WTC11 (cell line): Measurements from ENCODE around the gene TMEM271. TPM values are rescaled to one million over a fixed set of nuclear protein-coding genes. Genes with fewer than 3 reads are reported as not detected.
A peak's percentile ranks its signal among the peaks of the same experiment; 100 is the strongest.

Experiments used
- ATAC-seq: fragments of 200-7000 bp; cut with Tn5 transposase; 2 replicates; pipeline ENCODE4 v1.10.0; 2021; ENCODE audit warnings: mild to moderate bottlenecking, moderate library complexity
- CTCF ChIA-PET: fragments of 300-600 bp; sonication (Branson Sonifier 250); formaldehyde crosslinking; loops from one replicate; lab custom pipeline; 2021; ENCODE audit warnings: antibody characterized with exemption; lab: Charles Lee
- POLR2A ChIA-PET: fragments of 350-600 bp; sonication (Branson Sonifier 250); formaldehyde crosslinking; loops from one replicate; lab custom pipeline; 2021; ENCODE audit warnings: antibody characterized with exemption; lab: Charles Lee
- DNase-seq: peaks from one replicate; pipeline ENCODE4 v3.0.0; 2021; ENCODE audit warnings: low spot score
- H3K27ac Mint-ChIP-seq: 2 replicates; pipeline ENCODE4 v1.8.0; 2021; ENCODE audit warnings: mixed read lengths
- H3K27me3 Mint-ChIP-seq: 2 replicates; pipeline ENCODE4 v1.8.0; 2021; ENCODE audit warnings: low read depth, mild to moderate bottlenecking, moderate library complexity, mixed read lengths
- H3K36me3 Mint-ChIP-seq: 2 replicates; pipeline ENCODE4 v1.8.0; 2021; ENCODE audit warnings: mixed read lengths
- H3K4me1 Mint-ChIP-seq: 2 replicates; pipeline ENCODE4 v1.8.0; 2022; ENCODE audit warnings: mixed read lengths
- H3K4me3 Mint-ChIP-seq: 2 replicates; pipeline ENCODE4 v1.8.0; 2021; ENCODE audit warnings: mild to moderate bottlenecking, moderate library complexity, mixed read lengths
- H3K9me3 Mint-ChIP-seq: 2 replicates; pipeline ENCODE4 v1.8.0; 2021; ENCODE audit warnings: mixed read lengths
- CBFB ChIP-seq: sonication (generic); formaldehyde crosslinking; IDR thresholded peaks from 2 replicates; pipeline ENCODE4 v1.8.1; 2022; ENCODE audit warnings: mild to moderate bottlenecking, low read depth, missing genetic modification reagents
- CREB1 ChIP-seq: sonication (generic); formaldehyde crosslinking; IDR thresholded peaks from 2 replicates; pipeline ENCODE4 v1.8.0; 2023; ENCODE audit warnings: mild to moderate bottlenecking, missing genetic modification reagents
- ESRRA ChIP-seq: sonication (generic); formaldehyde crosslinking; IDR thresholded peaks from 2 replicates; pipeline ENCODE4 v1.8.1; 2022; ENCODE audit warnings: mild to moderate bottlenecking, missing genetic modification reagents, borderline replicate concordance
- GABPB1 ChIP-seq: sonication (generic); formaldehyde crosslinking; IDR thresholded peaks from 2 replicates; pipeline ENCODE4 v1.8.1; 2023; ENCODE audit warnings: mild to moderate bottlenecking, missing genetic modification reagents
- GRHL2 ChIP-seq: fragments of 250-450 bp; sonication (Bioruptor Pico); IDR thresholded peaks from 2 replicates; pipeline ENCODE4 v1.8.0; 2022; ENCODE audit warnings: mild to moderate bottlenecking, moderate library complexity; ENCODE audit not compliant: insufficient replicate concordance, severe bottlenecking
- GTF2I ChIP-seq: fragments of 250-450 bp; sonication (Bioruptor Pico); conservative IDR thresholded peaks from 2 replicates; pipeline ENCODE4 v1.4.0; 2021; ENCODE audit warnings: mild to moderate bottlenecking
- HMGA2 ChIP-seq: fragments of 250-450 bp; sonication (Bioruptor Pico); IDR thresholded peaks from 2 replicates; pipeline ENCODE4 v1.4.0; 2021; ENCODE audit warnings: mild to moderate bottlenecking, moderate library complexity
- JUN ChIP-seq: sonication (generic); formaldehyde crosslinking; IDR thresholded peaks from 2 replicates; pipeline ENCODE4 v1.8.0; 2023; ENCODE audit warnings: mild to moderate bottlenecking, missing genetic modification reagents
- NR1H2 ChIP-seq: sonication (generic); formaldehyde crosslinking; IDR thresholded peaks from 2 replicates; pipeline ENCODE4 v1.9.0; 2021; ENCODE audit warnings: mild to moderate bottlenecking, moderate library complexity, missing genetic modification reagents
- PRRX2 ChIP-seq: fragments of 250-450 bp; sonication (Bioruptor Pico); IDR thresholded peaks from 2 replicates; pipeline ENCODE4 v1.8.0; 2021; ENCODE audit warnings: mild to moderate bottlenecking
- RORB ChIP-seq: fragments of 250-450 bp; sonication (Bioruptor Pico); IDR thresholded peaks from 2 replicates; pipeline ENCODE4 v1.9.0; 2021; ENCODE audit warnings: mild to moderate bottlenecking
- TEAD4 ChIP-seq: sonication (generic); formaldehyde crosslinking; IDR thresholded peaks from 2 replicates; pipeline ENCODE4 v1.8.0; 2022; ENCODE audit warnings: mild to moderate bottlenecking, missing genetic modification reagents
- ZNF121 ChIP-seq: sonication (generic); formaldehyde crosslinking; IDR thresholded peaks from 2 replicates; pipeline ENCODE4 v1.8.0; 2023; ENCODE audit warnings: missing genetic modification reagents
- ZNF232 ChIP-seq: sonication (generic); formaldehyde crosslinking; IDR thresholded peaks from 2 replicates; pipeline ENCODE4 v1.8.0; 2022; ENCODE audit warnings: mild to moderate bottlenecking, missing genetic modification reagents
- ZNF317 ChIP-seq: sonication (generic); formaldehyde crosslinking; IDR thresholded peaks from 2 replicates; pipeline ENCODE4 v1.8.1; 2023; ENCODE audit warnings: low read depth, mild to moderate bottlenecking, moderate library complexity, missing genetic modification reagents, borderline replicate concordance
- ZNF396 ChIP-seq: fragments of 250-450 bp; sonication (Bioruptor Pico); IDR thresholded peaks from 2 replicates; pipeline ENCODE4 v1.8.0; 2021; ENCODE audit warnings: mild to moderate bottlenecking, moderate library complexity, borderline replicate concordance
- ZNF416 ChIP-seq: fragments of 250-450 bp; sonication (Bioruptor Pico); IDR thresholded peaks from 2 replicates; pipeline ENCODE4 v1.9.0; 2021; ENCODE audit warnings: mild to moderate bottlenecking, inconsistent platforms
- total RNA-seq: library from RNA; stranded (reverse); gene quantifications from 3 replicates; pipeline ENCODE4 v1.2.3, GENCODE V29; 2021
- TF ChIP-seq, protein P1 (sequence below): sonication (generic); formaldehyde crosslinking; IDR thresholded peaks from 2 replicates; pipeline ENCODE4 v1.8.1; 2023; ENCODE audit warnings: mild to moderate bottlenecking, missing genetic modification reagents, moderate library complexity
- TF ChIP-seq, protein P2 (sequence below): sonication (generic); formaldehyde crosslinking; IDR thresholded peaks from 2 replicates; pipeline ENCODE4 v1.8.0; 2022; ENCODE audit warnings: mild to moderate bottlenecking, missing genetic modification reagents
- TF ChIP-seq, protein P3 (sequence below): fragments of 250-450 bp; sonication (Bioruptor Pico); IDR thresholded peaks from 2 replicates; pipeline ENCODE4 v1.9.0; 2021; ENCODE audit warnings: moderate library complexity, mild to moderate bottlenecking, inconsistent platforms, borderline replicate concordance
- TF ChIP-seq, protein P4 (sequence below): sonication (generic); formaldehyde crosslinking; IDR thresholded peaks from 2 replicates; pipeline ENCODE4 v1.8.0; 2022; ENCODE audit warnings: mild to moderate bottlenecking, missing genetic modification reagents
- TF ChIP-seq, protein P5 (sequence below): fragments of 250-450 bp; sonication (Bioruptor Pico); IDR thresholded peaks from 2 replicates; pipeline ENCODE4 v1.9.0; 2021; ENCODE audit warnings: mild to moderate bottlenecking
- TF ChIP-seq, protein P6 (sequence below): sonication (generic); formaldehyde crosslinking; conservative IDR thresholded peaks from 2 replicates; pipeline ENCODE4 v1.8.1; 2022; ENCODE audit warnings: mild to moderate bottlenecking, missing genetic modification reagents

The TMEM271 gene
- total RNA-seq, 1 experiment from 2014 or later, result 0.31 TPM

DNA sequence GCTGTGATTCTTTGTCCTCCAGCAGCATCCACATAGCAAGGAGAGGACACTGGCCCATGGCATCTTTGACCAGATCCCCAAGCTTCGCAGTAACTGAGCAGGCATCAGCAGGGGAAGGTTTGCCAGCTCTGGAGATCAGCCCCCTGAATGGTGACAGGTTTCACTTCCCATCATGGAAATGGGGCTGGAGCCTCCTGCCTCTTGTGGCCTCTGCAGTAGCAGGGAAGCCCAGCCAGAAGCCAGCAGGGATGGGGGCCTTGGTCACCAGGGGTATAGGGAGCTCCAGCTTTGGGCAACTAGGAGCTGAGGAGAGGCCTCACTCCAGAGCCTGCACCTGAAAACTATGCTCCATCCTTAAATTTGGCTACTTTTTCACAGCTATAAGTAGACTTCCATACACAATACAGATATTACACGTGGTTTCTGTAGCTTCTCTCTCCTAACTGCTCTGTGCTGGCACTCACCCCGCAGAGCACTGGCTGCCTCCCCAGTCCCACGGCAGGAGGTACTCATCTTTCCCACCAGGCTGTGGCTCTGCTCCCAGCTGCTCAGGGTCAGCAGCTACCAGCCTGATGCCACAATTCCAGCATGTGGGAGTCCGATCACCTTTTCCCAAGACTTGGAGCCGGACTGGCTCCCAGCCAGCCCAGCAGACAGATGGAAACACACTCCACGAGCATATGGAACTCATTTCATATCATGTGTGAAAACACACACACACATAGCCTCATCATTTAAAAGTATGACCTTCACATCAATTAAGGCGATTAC lies 2.8 kb downstream of the TMEM271 start:
- ChIA-PET POLR2A (interaction anchor here (1.0 kb wide), 1 partner anchor 14 kb away, joined by 3 read pairs; no protein-coding TSS in a partner anchor), CTCF (interaction anchor here (1.1 kb wide), 1 partner anchor 30 kb away, joined by 4 read pairs; no protein-coding TSS in a partner anchor)
- Mint-ChIP-seq H3K36me3 (no peaks in the 10 kb centered on the region), H3K4me1 (peaks cover 13% of the 10 kb centered on the region), H3K9me3 (no peaks in the 10 kb centered on the region)
- ATAC-seq (no peak), DNase-seq (no peak)
- TF ChIP-seq NR1H2 (CRISPR knock-in tag), result no peak
- no peak for TF ChIP-seq TEAD4 (CRISPR knock-in tag)
- TF ChIP-seq CBFB (CRISPR knock-in tag), result no peak
- no peak for TF ChIP-seq ZNF416 (CRISPR knock-in tag)
- TF ChIP-seq GTF2I (CRISPR knock-in tag), result no peak
- TF ChIP-seq, protein P1, sequence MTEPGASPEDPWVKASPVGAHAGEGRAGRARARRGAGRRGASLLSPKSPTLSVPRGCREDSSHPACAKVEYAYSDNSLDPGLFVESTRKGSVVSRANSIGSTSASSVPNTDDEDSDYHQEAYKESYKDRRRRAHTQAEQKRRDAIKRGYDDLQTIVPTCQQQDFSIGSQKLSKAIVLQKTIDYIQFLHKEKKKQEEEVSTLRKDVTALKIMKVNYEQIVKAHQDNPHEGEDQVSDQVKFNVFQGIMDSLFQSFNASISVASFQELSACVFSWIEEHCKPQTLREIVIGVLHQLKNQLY (CRISPR knock-in tag), result no peak
- TF ChIP-seq ZNF232 (CRISPR knock-in tag), result no peak
- no peak for TF ChIP-seq RORB (CRISPR knock-in tag)
- no peak for TF ChIP-seq CREB1 (CRISPR knock-in tag)
- TF ChIP-seq ZNF396 (CRISPR knock-in tag), result no peak
- no peak for TF ChIP-seq ESRRA (CRISPR knock-in tag)
- TF ChIP-seq, all 79 proteins: peak for 0
- no peak overlapping the region for H3K27ac Mint-ChIP-seq
- H3K27me3 Mint-ChIP-seq, result peaks cover 69% of the 10 kb centered on the region
- H3K4me3 Mint-ChIP-seq, result peak overlapping the region; percentile 67

DNA sequence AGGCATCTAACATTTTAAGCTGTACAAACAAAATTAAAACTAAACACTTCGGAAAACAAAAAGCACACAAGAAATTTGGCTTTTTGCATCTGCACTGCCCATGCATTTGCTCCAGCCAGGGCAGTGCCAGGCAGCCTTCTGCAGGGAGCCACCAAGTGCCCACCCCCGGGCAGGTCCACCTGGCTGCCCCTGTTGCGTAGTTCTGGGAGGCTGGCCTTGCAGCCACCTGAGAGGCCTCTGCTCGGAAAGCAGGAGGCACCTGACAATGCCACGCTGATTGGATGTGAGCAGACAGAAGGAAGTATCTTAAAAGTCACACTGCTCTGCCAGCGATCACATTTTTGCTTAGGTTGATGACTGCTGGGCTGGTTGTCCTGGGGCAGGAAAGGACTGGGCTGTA lies 3.5 kb downstream of the TMEM271 start:
- Mint-ChIP-seq H3K9me3 (no peaks in the 10 kb centered on the region), H3K36me3 (no peaks in the 10 kb centered on the region), H3K4me3 (no peak overlapping the region), H3K4me1 (peaks cover 7% of the 10 kb centered on the region), H3K27me3 (peaks cover 62% of the 10 kb centered on the region), H3K27ac (no peak overlapping the region)
- ChIA-PET CTCF (interaction anchor here (1.1 kb wide), 1 partner anchor 30 kb away, joined by 4 read pairs; no protein-coding TSS in a partner anchor), POLR2A (interaction anchor here (1.0 kb wide), 1 partner anchor 15 kb away, joined by 3 read pairs; no protein-coding TSS in a partner anchor)
- TF ChIP-seq, protein P2, sequence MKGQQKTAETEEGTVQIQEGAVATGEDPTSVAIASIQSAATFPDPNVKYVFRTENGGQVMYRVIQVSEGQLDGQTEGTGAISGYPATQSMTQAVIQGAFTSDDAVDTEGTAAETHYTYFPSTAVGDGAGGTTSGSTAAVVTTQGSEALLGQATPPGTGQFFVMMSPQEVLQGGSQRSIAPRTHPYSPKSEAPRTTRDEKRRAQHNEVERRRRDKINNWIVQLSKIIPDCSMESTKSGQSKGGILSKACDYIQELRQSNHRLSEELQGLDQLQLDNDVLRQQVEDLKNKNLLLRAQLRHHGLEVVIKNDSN (CRISPR knock-in tag), result no peak
- no peak for TF ChIP-seq HMGA2 (CRISPR knock-in tag)
- TF ChIP-seq, protein P3, sequence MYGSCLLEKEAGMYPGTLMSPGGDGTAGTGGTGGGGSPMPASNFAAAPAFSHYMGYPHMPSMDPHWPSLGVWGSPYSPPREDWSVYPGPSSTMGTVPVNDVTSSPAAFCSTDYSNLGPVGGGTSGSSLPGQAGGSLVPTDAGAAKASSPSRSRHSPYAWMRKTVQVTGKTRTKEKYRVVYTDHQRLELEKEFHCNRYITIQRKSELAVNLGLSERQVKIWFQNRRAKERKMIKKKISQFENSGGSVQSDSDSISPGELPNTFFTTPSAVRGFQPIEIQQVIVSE (CRISPR knock-in tag), result no peak
- TF ChIP-seq GRHL2 (CRISPR knock-in tag), result no peak
- no peak for ATAC-seq
- DNase-seq, result no peak

DNA sequence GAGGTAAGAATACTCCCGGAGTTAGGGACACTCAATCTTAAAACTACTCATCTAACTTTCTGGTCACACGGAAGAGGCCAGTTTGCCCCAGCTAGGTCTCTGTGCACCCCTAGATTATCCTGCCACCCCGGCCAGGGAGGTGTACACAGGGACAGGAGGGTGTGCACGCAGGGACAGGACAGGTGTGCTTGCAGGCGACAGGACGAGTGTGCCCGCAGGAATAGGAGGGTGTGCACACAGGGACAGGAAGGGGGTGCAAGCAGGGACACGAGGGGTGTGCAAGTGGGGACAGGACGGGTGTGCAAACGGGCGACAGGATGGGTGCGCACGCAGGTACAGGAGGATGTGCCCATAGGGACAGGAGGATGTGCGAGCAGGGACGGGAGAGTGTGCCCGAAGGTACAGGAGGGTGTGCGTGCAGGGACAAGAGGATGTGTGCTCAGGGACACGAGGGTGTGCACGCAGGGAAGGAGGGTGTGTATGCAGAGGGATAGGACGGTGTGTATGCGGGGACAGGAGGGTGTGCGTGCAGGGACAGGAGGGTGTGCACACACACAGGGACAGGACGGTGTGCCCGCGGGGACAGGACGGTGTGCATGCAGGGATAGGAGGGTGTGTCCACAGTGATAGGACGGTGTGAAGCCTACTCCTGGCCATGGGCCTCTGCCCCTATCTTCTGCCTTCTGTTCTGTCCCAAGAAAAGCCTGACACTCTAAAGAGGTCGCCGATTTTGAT lies 4.1 kb downstream of the TMEM271 start:
- DNase-seq (no peak), ATAC-seq (no peak)
- TF ChIP-seq GTF2I (CRISPR knock-in tag) (no peak), PRRX2 (CRISPR knock-in tag) (no peak), ZNF317 (no peak), ZNF396 (CRISPR knock-in tag) (no peak), JUN (CRISPR knock-in tag) (no peak), GABPB1 (CRISPR knock-in tag) (no peak), ZNF121 (CRISPR knock-in tag) (no peak)
- TF ChIP-seq, protein P4, sequence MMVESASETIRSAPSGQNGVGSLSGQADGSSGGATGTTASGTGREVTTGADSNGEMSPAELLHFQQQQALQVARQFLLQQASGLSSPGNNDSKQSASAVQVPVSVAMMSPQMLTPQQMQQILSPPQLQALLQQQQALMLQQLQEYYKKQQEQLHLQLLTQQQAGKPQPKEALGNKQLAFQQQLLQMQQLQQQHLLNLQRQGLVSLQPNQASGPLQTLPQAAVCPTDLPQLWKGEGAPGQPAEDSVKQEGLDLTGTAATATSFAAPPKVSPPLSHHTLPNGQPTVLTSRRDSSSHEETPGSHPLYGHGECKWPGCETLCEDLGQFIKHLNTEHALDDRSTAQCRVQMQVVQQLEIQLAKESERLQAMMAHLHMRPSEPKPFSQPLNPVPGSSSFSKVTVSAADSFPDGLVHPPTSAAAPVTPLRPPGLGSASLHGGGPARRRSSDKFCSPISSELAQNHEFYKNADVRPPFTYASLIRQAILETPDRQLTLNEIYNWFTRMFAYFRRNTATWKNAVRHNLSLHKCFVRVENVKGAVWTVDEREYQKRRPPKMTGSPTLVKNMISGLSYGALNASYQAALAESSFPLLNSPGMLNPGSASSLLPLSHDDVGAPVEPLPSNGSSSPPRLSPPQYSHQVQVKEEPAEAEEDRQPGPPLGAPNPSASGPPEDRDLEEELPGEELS (CRISPR knock-in tag), result no peak
- TF ChIP-seq, protein P5, sequence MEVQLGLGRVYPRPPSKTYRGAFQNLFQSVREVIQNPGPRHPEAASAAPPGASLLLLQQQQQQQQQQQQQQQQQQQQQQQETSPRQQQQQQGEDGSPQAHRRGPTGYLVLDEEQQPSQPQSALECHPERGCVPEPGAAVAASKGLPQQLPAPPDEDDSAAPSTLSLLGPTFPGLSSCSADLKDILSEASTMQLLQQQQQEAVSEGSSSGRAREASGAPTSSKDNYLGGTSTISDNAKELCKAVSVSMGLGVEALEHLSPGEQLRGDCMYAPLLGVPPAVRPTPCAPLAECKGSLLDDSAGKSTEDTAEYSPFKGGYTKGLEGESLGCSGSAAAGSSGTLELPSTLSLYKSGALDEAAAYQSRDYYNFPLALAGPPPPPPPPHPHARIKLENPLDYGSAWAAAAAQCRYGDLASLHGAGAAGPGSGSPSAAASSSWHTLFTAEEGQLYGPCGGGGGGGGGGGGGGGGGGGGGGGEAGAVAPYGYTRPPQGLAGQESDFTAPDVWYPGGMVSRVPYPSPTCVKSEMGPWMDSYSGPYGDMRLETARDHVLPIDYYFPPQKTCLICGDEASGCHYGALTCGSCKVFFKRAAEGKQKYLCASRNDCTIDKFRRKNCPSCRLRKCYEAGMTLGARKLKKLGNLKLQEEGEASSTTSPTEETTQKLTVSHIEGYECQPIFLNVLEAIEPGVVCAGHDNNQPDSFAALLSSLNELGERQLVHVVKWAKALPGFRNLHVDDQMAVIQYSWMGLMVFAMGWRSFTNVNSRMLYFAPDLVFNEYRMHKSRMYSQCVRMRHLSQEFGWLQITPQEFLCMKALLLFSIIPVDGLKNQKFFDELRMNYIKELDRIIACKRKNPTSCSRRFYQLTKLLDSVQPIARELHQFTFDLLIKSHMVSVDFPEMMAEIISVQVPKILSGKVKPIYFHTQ, result no peak
- TF ChIP-seq, protein P6, sequence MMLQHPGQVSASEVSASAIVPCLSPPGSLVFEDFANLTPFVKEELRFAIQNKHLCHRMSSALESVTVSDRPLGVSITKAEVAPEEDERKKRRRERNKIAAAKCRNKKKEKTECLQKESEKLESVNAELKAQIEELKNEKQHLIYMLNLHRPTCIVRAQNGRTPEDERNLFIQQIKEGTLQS (CRISPR knock-in tag), result no peak
- H3K4me1 Mint-ChIP-seq, result peaks cover 4% of the 10 kb centered on the region
- no peaks in the 10 kb centered on the region for H3K36me3 Mint-ChIP-seq
- no peak overlapping the region for H3K4me3 Mint-ChIP-seq
- CTCF ChIA-PET, result no interaction called here
- POLR2A ChIA-PET, result no interaction called here
- H3K9me3 Mint-ChIP-seq, result no peaks in the 10 kb centered on the region
- H3K27me3 Mint-ChIP-seq, result peaks cover 58% of the 10 kb centered on the region
- H3K27ac Mint-ChIP-seq, result no peak overlapping the region
